Heart right ventricle (tissue), 16 donors: ENCODE measurements around the gene SSBP2. TPM values are rescaled to one million over a fixed set of nuclear protein-coding genes. Genes with fewer than 3 reads are reported as not detected.

ENCODE experiments used
- ATAC-seq, 8 donors: fragments of 200-7000 bp; cut with Tn5 transposase; one replicate each; pipeline ENCODE4 v1.9.1; 2020; ENCODE audit warnings: mild to moderate bottlenecking in 8 of 8, moderate library complexity in 8 of 8, moderate number of reproducible peaks in 1 of 8
- DNase-seq, 2 donors: peaks; one replicate each; pipeline ENCODE4 v3.0.0-alpha.2; 2020
- H3K27ac ChIP-seq, 10 donors: fragments of 200-600 bp; sonication (generic) in 2 of 10; one replicate each; pipeline versions ENCODE4 v1.5.0 to v1.8.0; 2020 to 2022; ENCODE audit warnings: mild to moderate bottlenecking in 3 of 10
- H3K27me3 ChIP-seq, 7 donors: fragments of 200-600 bp; one replicate each; pipeline ENCODE4 v1.8.0; 2021 to 2022; ENCODE audit warnings: mild to moderate bottlenecking in 2 of 7
- H3K36me3 ChIP-seq, 9 donors: fragments of 200-600 bp; sonication (generic) in 1 of 9; one replicate each; pipeline versions ENCODE4 v1.5.0 to v1.8.0; 2020 to 2022; ENCODE audit warnings: mild to moderate bottlenecking in 2 of 9
- H3K4me1 ChIP-seq, 9 donors: fragments of 200-600 bp; sonication (generic) in 1 of 9; one replicate each; pipeline versions ENCODE4 v1.5.0 to v1.8.0; 2020 to 2022; ENCODE audit warnings: mild to moderate bottlenecking in 4 of 9
- H3K4me3 ChIP-seq, 10 donors: fragments of 200-600 bp; sonication (generic) in 2 of 10; one replicate each; pipeline versions ENCODE4 v1.5.0 to v1.8.0; 2020 to 2022; ENCODE audit warnings: mild to moderate bottlenecking in 7 of 10, moderate library complexity in 2 of 10
- H3K9me3 ChIP-seq, 11 donors: fragments of 200-600 bp in 10 of 11; sonication (generic) in 2 of 11; one replicate each; pipeline versions ENCODE4 v1.5.0 to v1.8.0; 2013 to 2022; ENCODE audit warnings: mild to moderate bottlenecking in 2 of 11, control low read depth in 1 of 11, moderate library complexity in 1 of 11
- CTCF ChIP-seq, 9 donors: fragments of 200-600 bp; sonication (generic) in 2 of 9; IDR thresholded peaks; one replicate each; pipeline versions ENCODE4 v1.5.0 to v1.8.0; 2021 to 2022; ENCODE audit warnings: antibody characterized with exemption in 9 of 9, mild to moderate bottlenecking in 5 of 9, moderate library complexity in 1 of 9
- WGBS, 2 donors: extraction: QIAGEN DNeasy Blood & Tissue Kit; methylation state at CpG; one replicate each; pipeline ENCODE4 v1.1.7; 2013; ENCODE audit warnings: inconsistent platforms in 1 of 2; 5-methylcytosine and 5-hydroxymethylcytosine counted together
- intact Hi-C, 10 donors: fragments of 100-400 bp; cut with DNase I; formaldehyde crosslinking; loops; one replicate each; pipeline versions ENCODE4 v1.11.1 to v1.14.2; 2022
- polyA plus RNA-seq, 2 donors: library from polyadenylated mRNA; stranded (reverse); fragments of 200-250 nt; gene quantifications; one replicate each; pipeline ENCODE4 v1.2.3, GENCODE V29; 2013
- total RNA-seq, 10 donors: library from RNA; stranded (reverse); fragmentation: NEBNext Ultra II Directional in 3 of 10; extraction: Animal tissue kit (Norgen Biotek cat#: 25700) in 3 of 10; gene quantifications; one replicate each; pipeline versions ENCODE4 v1.2.1 to v1.2.4, GENCODE V29; 2021 to 2023
- donor health status: Arrhythmogenic right ventricular cardiomyopathy.
- donor health status: ischemic (EF 13 %, LVEDD 7.1; RV severe dilation, severe dysfunction).
- donor health status: healthy with polysubstance abuse.
- donor health status: DM: no; HTN: yes; CAD: no.
- donor health status: DM: no; HTN: no; CAD: no.
- donor health status: ischemic (EF 25% LVEDD 6.9; RV normal size, moderate dysfunction).
- donor health status: ischemic (EF 25% LVEDD 5.7; RV mildly dilated, moderate dysfunction).
- donor health status: healthy.
- donor health status: DM: yes; HTN: yes; CAD: no.
- donor health status: Ischemic cardiomyopathy.
- donor health status: ischemic (EF 35%, LVEDD 5.7; RV mildly dilated, moderate dysfunction).
- donor health status: nonischemic (EF 11% LVEDD 7.7; RV severe dilation, severe dysfunction).
- donor health status: DM: yes; HTN: yes; CAD: no.
- donor health status: PGD.
- donor health status: ischemic (EF 29% LVEDD 5.4; RV normal size, mild dysfunction).
- donor health status: nonischemic (EF 23%, LVEDD 6.1; RV moderate dilation, normal function).

Gene SSBP2
- total and polyA plus RNA-seq, 12 donors, result 24.2 to 85.9 (median 52.0) TPM

- 1% methylated on average over 40 to 61 of the region's 61 CpGs for WGBS, 2 donors
- ATAC-seq (no peak), DNase-seq (peak; percentile 22 to 51)
- Histone ChIP-seq H3K9me3 (no peaks in the 10 kb centered on the region), H3K4me3 (peak overlapping the region; percentile 50 to 89 (median 80)), H3K27ac (peak overlapping the region; percentile 53 to 100 (median 87)), H3K4me1 (peaks cover 0 to 57% (median 30%) of the 10 kb centered on the region in 9 donors), H3K27me3 (no peaks in the 10 kb centered on the region), H3K36me3 (no peaks in the 10 kb centered on the region)
- intact Hi-C loops, result loop anchor here (2.0 to 10.0 kb wide), 13 partner anchors 38 to 415 kb away; partner anchors contain the start of gene ATG10 (in 6 of the 10)
- TF ChIP-seq CTCF (IDR thresholded peaks at IDR 0.05), result peak in 1 of 9 donors; percentile 13
Observed at GRCh38 chr5:81749561-81750307, 1.2 kb downstream of the SSBP2 start.

DNA sequence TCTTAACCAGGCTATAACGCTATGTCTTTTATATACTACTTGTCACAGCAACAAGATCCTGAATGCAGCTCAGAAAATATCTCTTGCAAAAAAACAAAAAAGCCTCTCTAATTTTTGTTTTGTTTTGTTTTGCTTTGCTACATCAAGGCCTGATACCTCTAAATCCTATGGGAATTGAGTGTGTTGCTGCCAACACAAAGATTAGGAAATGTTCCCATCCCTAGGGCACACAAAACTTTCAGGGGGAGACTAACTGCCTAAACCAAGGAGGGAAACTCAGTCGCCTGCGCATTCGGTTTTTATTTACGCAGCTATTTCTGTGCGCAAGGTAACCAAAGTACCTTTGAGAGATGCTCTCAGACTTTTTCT is 1.7 kb downstream of the SSBP2 start:
- no peaks in the 10 kb centered on the region for H3K36me3 ChIP-seq
- peak overlapping the region; percentile 50 to 89 (median 80) for H3K4me3 ChIP-seq
- no peak for ATAC-seq
- H3K27ac ChIP-seq, result peak overlapping the region in 9 of 10 donors; percentile 85 to 100 (median 87)
- intact Hi-C loops, result loop anchor here in 7 of 10 donors (5.0 to 10.0 kb wide), 6 partner anchors 223 to 416 kb away; partner anchors contain the start of gene ATG10 (in 1 of the 7)
- H3K4me1 ChIP-seq, result peaks cover 0 to 52% (median 28%) of the 10 kb centered on the region in 9 donors
- H3K9me3 ChIP-seq, result no peaks in the 10 kb centered on the region
- H3K27me3 ChIP-seq, result no peaks in the 10 kb centered on the region
- WGBS, 2 donors, result 9 to 12% methylated on average over 6 of the region's 6 CpGs
- DNase-seq, result no peak
- TF ChIP-seq CTCF (IDR thresholded peaks at IDR 0.05), result no peak

DNA sequence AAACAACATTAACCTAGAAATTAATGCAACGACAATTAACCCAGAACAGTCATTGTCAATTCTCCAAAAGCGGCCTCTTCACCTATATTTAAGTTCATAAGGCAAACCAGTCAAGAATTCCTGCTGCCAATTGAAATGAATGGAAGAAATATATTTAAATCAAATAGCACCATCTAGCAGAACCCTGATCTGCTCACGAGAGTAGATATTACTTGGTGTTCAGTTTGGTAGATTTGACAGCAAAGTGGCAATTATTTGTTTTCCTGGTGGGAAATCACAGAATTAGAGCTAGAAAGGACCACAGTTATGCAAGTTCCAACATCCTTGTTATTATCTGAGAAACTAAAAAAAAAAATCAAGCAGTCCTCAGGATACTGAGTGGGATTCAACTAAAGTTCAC is 2.3 kb downstream of the SSBP2 start:
- TF ChIP-seq CTCF (IDR thresholded peaks at IDR 0.05), result peak in 3 of 9 donors; percentile 26 to 39 (median 26)
- Histone ChIP-seq H3K4me3 (peak overlapping the region in 3 of 10 donors; percentile 78 to 81 (median 79)), H3K9me3 (no peaks in the 10 kb centered on the region), H3K27ac (peak overlapping the region in 3 of 10 donors; percentile 87 to 90 (median 87)), H3K27me3 (no peaks in the 10 kb centered on the region), H3K36me3 (no peaks in the 10 kb centered on the region), H3K4me1 (peaks cover 0 to 46% (median 28%) of the 10 kb centered on the region in 9 donors)
- no peak for DNase-seq
- ATAC-seq, result no peak
- intact Hi-C loops, result loop anchor here in 7 of 10 donors (5.0 to 10.0 kb wide), 6 partner anchors 224 to 416 kb away; partner anchors contain the start of gene ATG10 (in 1 of the 7)
- 62 to 72% methylated on average over 3 of the region's 3 CpGs for WGBS, 2 donors

DNA sequence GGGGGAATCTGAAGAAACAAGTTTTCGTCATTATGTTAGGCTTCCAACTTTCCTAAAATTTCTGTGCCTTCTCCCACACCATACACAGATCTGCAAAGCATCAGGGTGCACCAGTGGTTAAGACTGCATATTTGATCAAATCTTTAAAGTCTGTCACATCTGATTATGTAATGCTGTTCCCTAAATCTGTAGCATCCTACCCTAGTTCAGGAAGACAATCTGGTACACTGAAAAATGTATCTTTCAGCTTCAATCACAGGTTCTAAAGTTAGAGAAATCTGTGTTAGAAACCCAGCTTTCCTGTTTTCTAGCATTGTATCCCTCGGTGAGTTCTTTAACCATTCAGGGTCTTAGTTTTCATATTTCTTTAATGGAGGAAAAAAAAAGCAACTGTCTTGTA is 3.9 kb downstream of the SSBP2 start:
- peaks cover 0 to 3% (median 0%) of the 10 kb centered on the region in 9 donors for H3K36me3 ChIP-seq
- no peak overlapping the region for H3K27ac ChIP-seq
- no peak overlapping the region for H3K4me3 ChIP-seq
- no peak for DNase-seq
- ATAC-seq, result no peak
- no peak for TF ChIP-seq CTCF (IDR thresholded peaks at IDR 0.05)
- 58 to 68% methylated on average over 2 of the region's 2 CpGs for WGBS, 2 donors
- H3K9me3 ChIP-seq, result no peaks in the 10 kb centered on the region
- H3K27me3 ChIP-seq, result no peaks in the 10 kb centered on the region
- intact Hi-C loops, result loop anchor here in 7 of 10 donors (5.0 to 10.0 kb wide), 6 partner anchors 225 to 418 kb away; partner anchors contain the start of gene ATG10 (in 1 of the 7)
- peaks cover 0 to 36% (median 22%) of the 10 kb centered on the region in 9 donors for H3K4me1 ChIP-seq
